ENCODE measurements around the gene ACTR1B.
"Not testable (repeated sequence)": the region's sequence is repeated elsewhere in the genome, so short reads cannot be mapped to it uniquely, and the experiment has no call there.

Gene ACTR1B

GRCh38 chr2:97663962-97664635 is at the start of gene ACTR1B:
Gene ACTR1B (minus strand): TSS chr2:97664044. CDS start chr2:97663890, 154 bp downstream.
- DNase-seq (ENCODE audit: low spot score), result peak; percentile 98

GRCh38 chr2:97712693-97713295 is 49.0 kb upstream of the ACTR1B start:
- DNase-seq (ENCODE audit: low spot score), result no peak

DNA sequence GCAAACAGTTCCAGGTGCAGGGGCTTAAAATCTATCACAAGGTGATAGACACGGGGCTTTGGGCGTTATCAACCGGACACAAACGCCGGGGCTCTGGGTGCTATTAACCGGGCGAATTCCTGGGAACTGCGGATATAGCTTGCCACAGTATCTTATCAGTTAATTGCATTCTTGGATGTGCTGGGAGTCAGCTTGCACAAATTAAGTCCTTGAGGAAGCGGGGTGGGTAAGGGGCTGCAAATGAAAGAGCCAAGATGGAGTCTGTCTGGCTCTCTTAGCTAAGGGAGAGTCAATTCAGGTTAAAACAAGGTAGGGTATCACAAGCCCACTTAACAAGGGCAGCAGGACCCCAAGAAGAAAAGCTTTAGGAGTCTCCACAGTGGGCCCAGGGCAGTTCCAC is 48.3 kb upstream of the ACTR1B start:
- not testable (repeated sequence) for DNase-seq (ENCODE audit: low spot score)

GRCh38 chr2:97711394-97711711 is 47.5 kb upstream of the ACTR1B start:
- no peak for DNase-seq (ENCODE audit: low spot score)

DNA sequence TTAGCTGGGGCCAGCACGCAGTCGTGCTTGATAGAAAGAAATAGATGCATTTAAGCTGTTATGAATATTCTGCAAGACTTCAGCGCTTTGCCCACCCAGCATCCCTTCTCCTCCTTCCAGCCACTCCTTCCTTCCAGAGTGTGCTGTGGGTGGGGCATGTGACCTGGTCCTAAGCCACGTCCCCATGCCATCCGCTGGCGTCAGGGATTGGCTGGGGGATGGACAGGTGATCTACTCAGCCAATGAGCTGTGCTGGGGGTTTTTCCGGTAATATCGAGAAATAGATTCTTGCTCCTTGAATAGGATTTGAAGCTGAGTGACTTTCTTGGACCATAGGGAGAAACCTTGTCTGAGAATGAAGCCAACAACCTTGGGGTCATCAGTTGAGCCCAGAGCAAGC is 44.8 kb upstream of the ACTR1B start:
- no peak for DNase-seq (ENCODE audit: low spot score)

DNA sequence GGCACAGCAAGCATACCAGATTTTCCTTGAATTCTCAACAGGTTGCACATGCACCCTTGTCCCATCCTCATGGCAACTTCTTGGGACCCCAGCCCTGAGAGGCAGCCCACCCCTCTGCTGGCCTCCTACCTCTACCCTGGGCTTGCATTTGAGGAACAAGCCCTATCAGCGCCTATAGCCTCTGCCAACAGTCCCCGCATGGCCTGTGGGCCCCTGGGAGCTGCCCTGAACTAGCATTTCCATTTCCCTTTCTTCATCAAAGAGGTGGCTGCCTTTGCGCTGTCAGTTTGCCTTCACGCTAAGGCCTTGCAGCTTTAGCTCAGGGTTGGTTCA is 44.2 kb upstream of the ACTR1B start:
- DNase-seq (ENCODE audit: low spot score), result no peak

DNA sequence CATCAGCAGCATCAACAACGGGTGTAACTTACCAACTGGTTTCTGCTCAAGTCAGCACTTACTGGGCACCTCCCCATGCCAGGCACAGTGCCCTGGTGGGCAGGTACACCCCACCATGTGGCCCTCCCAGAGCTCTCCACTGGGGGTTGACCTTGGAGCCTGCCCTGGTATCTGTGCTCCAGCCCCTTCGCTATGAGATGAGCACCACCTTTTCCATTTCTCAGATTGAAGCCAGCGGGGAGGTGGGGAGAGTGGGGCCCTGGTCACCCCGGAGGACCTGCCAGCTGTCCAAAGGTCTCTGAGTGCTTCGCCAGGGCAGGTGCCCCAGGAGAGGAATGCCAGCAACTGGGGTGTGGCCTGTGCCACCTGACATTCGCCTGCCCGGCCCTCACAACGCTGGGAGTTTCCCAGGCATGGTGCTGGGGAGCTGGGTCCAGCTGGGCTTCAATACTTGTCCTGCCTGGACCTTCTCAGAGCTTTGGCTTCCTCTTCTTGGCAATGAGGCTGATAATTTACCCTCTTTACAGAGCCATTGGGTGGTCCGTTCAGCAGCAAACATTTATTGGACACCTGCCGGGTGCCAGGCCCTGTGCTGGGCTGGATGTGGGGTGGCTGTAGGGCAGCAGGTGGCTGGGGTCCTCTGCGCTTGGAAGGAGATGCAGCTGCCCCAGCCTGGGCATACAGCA is 43.7 kb upstream of the ACTR1B start:
- DNase-seq (ENCODE audit: low spot score), result no peak

- DNase-seq (ENCODE audit: low spot score), result no peak
These were observed 43.0 kb upstream of the ACTR1B start for GRCh38 chr2:97706708-97707345.

- no peak for DNase-seq (ENCODE audit: low spot score)
These were observed 42.3 kb upstream of the ACTR1B start for GRCh38 chr2:97706112-97706511.

- DNase-seq (ENCODE audit: low spot score), result no peak
These were observed 41.1 kb upstream of the ACTR1B start for GRCh38 chr2:97704989-97705388.

- DNase-seq (ENCODE audit: low spot score), result no peak
These were observed 39.9 kb upstream of the ACTR1B start for GRCh38 chr2:97703741-97704140.

GRCh38 chr2:97702731-97703470 is 39.1 kb upstream of the ACTR1B start:
- no peak for DNase-seq (ENCODE audit: low spot score)

DNA sequence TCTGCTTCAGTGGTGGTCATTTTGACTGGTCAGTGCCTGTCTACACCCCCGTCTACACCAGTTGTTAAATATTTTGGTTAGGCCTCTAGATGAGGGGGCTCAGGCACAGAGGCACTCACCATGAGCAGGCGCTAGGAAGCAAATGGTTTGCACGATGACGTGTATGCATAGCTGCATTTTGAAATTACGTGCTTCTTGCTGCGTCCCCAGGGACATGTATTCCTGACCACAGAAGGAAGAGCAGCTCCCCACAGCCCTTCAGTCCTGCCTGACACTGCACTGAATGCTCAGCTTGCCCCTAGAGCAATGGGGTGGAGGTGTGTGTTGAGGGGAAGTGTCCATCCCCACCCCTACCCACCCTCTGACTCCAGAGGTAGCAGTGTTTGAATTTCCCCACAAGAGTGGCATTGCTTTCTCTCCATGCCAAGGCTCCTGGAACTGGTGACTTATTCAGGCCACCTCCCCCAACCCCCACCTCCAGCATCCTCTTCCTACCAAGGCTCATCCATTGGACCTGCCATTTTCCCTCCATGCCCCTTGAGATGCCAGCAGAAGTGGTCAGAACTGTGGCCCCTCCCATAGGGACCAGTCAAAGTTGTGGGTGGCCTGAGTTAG is 38.1 kb upstream of the ACTR1B start:
- no peak for DNase-seq (ENCODE audit: low spot score)

- DNase-seq (ENCODE audit: low spot score), result no peak
These were observed 37.3 kb upstream of the ACTR1B start for GRCh38 chr2:97701186-97701585.

DNA sequence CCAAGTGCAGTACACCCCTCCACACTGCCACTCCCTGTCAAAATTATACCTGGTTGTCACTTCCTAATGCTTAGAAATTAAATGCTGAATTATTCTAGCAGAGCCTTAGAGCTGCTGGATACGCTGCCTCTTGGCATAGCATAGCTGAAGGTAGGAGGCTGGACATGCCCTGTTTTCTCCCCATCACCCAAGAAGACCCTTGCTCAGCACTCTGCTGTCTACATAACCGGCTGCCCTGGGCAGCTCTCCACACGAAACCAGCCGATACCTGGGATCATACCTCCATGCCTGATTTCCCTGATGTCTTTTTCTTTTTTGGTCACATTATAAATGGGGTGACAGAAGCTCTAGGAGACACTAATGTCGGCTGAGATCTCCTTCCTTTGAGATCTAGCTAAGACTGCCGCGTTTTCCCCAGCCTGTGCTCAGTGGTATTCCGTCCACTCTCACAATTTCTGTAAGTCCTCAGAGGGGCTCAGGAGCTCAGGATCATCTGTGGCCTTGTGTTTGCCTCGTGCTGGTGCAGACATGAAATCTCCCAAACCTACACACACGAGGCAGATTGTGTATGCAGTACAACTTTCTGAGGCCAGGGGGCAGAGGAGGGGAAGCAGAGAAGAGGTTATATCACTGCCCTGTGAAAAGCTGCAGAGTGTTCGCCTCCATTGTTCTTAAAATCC is 36.1 kb upstream of the ACTR1B start:
- DNase-seq (ENCODE audit: low spot score), result peak; percentile 73

GRCh38 chr2:97698530-97698929 is 34.7 kb upstream of the ACTR1B start:
- no peak for DNase-seq (ENCODE audit: low spot score)

- peak; percentile 89 for DNase-seq (ENCODE audit: low spot score)
These were observed 33.7 kb upstream of the ACTR1B start for GRCh38 chr2:97697252-97698235.

DNA sequence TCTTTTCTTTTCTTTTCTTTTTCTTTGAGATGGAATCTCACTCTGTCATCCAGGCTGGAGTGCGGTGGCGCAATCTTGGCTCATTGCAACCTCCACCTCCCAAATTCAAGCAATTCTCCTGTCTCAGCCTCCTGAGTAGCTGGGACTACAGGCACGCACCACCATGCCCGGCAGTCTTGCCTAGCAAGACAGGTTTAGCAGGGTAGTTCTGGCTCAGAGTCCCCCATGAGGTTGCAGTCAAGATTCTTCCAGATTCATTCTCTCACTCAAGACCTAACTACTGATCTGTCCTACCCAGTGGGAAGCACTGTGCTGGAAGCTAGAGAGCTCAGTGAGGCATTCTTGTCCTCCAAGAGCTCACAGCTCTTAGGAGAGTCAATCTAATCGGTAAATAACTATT is 31.9 kb upstream of the ACTR1B start:
- peak; percentile 29 for DNase-seq (ENCODE audit: low spot score)

GRCh38 chr2:97693476-97693875 is 29.6 kb upstream of the ACTR1B start:
- no peak for DNase-seq (ENCODE audit: low spot score)

DNA sequence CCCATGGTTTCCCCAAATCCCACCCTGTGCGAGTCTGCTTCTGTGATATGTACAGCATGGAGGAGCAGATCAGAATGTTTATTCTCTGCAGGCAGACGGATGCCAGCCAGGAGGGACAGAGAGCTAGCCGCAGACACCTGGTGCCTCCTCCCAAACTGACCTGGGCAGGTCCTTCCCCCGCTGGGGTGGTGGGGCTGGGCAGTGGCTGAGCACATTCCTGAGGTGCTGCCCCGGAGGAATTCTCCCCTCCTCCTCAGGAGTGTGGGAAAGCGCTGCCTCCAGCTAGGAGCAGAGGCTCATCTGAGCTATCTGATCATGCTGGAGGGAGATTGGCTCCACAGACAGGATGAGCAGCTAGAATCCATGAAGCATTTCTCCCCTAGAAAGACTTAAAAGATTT is 27.3 kb upstream of the ACTR1B start:
- DNase-seq (ENCODE audit: low spot score), result no peak

Measured in ecto neural progenitor cell (in vitro differentiated cells).